ENCODE results near the gene S100A13. TPM values are rescaled to one million over a fixed set of nuclear protein-coding genes. Genes with fewer than 3 reads are reported as not detected.
A peak's percentile ranks its signal among the peaks of the same experiment; 100 is the strongest.

S100A13 gene
- total and polyA plus RNA-seq, 8 donors: 18.7 to 271 (median 43.1) TPM

DNA sequence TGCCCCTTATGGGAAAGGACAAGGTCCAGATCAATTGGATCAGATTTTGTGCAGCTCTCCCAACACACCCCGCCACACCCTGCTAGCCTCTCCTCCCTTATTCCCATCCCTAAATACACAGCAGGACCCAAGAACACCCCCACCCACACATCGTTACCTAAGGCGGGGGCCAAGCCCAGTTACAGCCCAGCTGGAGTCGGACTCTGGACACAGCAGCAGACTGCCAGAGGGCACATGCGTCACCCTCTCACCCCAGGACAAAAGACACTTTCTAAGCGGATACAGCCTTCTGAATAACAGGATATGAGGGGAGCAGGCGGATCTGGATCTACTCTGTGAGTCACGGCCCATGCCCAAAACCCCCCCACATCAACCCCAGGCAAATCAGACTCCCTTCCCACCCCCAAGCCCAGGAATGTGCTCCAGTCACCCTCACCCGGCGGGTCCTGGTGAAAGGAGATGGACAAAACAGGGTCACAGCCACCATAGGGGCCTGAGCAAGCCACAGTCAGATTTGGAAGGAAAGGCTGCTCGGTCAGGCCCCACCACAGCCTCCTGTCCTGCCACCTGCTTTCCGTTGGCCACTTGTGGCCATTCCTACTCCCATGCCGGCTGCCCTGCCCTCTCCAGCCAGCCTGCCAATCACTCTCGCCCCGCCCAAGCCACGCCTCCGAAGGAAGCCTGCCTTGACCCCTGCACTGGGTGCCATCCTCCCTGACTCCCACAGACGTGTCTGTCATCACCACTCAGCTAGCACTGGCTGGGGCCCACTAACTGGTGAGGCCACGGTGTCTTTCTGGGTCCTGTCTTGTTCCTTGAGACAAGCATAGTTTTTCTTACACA lies 18.3 kb downstream of the S100A13 start:
- no peaks in the 10 kb centered on the region for H3K27me3 ChIP-seq
- 30 to 43% (median 35%) methylated on average over 19 of the region's 19 CpGs for WGBS, 5 donors
- TF ChIP-seq POLR2A (IDR thresholded peaks at IDR 0.05) (no peak), EP300 (IDR thresholded peaks at IDR 0.05) (no peak), POLR2AphosphoS5 (IDR thresholded peaks at IDR 0.05) (peak; percentile 70 to 84 (median 77))
- TF ChIP-seq, protein P1, sequence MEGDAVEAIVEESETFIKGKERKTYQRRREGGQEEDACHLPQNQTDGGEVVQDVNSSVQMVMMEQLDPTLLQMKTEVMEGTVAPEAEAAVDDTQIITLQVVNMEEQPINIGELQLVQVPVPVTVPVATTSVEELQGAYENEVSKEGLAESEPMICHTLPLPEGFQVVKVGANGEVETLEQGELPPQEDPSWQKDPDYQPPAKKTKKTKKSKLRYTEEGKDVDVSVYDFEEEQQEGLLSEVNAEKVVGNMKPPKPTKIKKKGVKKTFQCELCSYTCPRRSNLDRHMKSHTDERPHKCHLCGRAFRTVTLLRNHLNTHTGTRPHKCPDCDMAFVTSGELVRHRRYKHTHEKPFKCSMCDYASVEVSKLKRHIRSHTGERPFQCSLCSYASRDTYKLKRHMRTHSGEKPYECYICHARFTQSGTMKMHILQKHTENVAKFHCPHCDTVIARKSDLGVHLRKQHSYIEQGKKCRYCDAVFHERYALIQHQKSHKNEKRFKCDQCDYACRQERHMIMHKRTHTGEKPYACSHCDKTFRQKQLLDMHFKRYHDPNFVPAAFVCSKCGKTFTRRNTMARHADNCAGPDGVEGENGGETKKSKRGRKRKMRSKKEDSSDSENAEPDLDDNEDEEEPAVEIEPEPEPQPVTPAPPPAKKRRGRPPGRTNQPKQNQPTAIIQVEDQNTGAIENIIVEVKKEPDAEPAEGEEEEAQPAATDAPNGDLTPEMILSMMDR (IDR thresholded peaks at IDR 0.05): no peak
- H3K27ac ChIP-seq: peak overlapping the region; percentile 68 to 90 (median 88)
- DNase-seq: peak; percentile 67 to 92
- intact Hi-C loops (cut with DNase I; ENCODE audit: low total_unique reads): loop anchor here (5.0 kb wide), 1 partner anchor 37 kb away; no protein-coding TSS in a partner anchor
- H3K4me1 ChIP-seq: peaks cover 43 to 58% (median 53%) of the 10 kb centered on the region in 4 donors
- H3K9me3 ChIP-seq: no peaks in the 10 kb centered on the region
- peak overlapping the region; percentile 27 to 67 (median 34) for H3K4me3 ChIP-seq
- peaks cover 17 to 31% (median 30%) of the 10 kb centered on the region in 4 donors for H3K36me3 ChIP-seq

DNA sequence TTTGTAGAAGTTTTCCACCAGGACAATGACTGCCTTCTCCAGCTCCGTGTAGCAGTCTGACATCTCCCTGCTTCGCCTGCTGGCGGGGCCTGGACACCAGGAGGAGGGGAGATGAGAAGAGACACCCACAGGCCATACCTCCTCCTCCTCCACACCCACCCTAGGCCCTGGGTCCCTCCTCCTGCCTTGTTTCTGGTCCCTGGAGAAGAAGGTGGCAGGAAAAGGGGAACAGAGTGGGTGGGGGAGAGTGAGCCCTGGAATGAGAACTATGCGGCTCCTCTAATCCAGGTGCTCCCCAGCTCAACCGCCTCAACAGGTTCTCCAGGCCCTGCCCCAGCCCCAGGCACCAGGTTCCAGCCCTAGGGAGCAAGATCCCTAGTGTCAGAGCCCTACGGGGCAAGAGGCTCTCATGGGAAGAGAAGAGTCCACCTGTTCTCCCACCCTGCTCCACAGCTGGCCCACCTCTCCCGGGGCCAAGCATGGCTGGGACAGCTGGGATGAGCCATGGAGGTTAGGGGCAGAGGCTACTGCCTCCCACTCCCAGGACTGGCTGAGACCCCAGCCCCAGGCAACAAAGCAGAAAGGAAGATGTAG lies 19.1 kb downstream of the S100A13 start:
- WGBS, 5 donors: 65 to 79% (median 68%) methylated on average over 7 of the region's 7 CpGs
- peaks cover 41 to 50% (median 45%) of the 10 kb centered on the region in 4 donors for H3K4me1 ChIP-seq
- peak in 1 of 2 donors; percentile 63 for DNase-seq

DNA sequence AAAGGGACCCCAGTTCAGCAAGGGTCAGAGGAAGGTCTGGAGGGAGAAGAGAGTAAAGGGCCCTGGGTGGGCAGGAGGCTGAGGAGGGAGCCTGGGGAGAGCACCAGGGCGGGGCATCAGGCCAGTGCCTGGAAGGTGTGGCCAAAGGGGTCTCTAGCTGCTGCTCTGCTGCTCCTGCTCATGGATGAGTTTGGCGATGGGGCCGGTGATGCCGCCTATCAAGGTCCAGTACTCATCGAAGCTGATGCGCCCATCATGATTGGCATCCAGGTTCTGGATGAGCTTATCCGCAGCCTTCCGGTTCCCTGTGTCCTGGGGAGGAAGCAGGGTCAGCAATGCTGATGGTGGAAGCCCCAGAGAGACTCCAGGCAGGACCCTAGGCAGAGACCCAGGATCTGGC lies 19.9 kb downstream of the S100A13 start:
- Histone ChIP-seq H3K4me3 (peak overlapping the region in 2 of 4 donors; percentile 34 to 67), H3K4me1 (peaks cover 38 to 47% (median 41%) of the 10 kb centered on the region in 4 donors), H3K27ac (peak overlapping the region in 4 of 5 donors; percentile 87 to 90 (median 88)), H3K9me3 (no peaks in the 10 kb centered on the region), H3K27me3 (no peaks in the 10 kb centered on the region), H3K36me3 (peaks cover 17 to 31% (median 30%) of the 10 kb centered on the region in 4 donors)
- 92 to 94% (median 94%) methylated on average over 8 of the region's 8 CpGs for WGBS, 5 donors
- intact Hi-C loops (cut with DNase I; ENCODE audit: low total_unique reads): loop anchor here (5.0 kb wide), 1 partner anchor 35 kb away; no protein-coding TSS in a partner anchor
- no peak for DNase-seq
- no peak for TF ChIP-seq EP300 (IDR thresholded peaks at IDR 0.05)
- TF ChIP-seq, protein P1 (IDR thresholded peaks at IDR 0.05): no peak
- TF ChIP-seq POLR2A (IDR thresholded peaks at IDR 0.05): no peak

More for the DNA sequence above, 19.1 kb downstream of the S100A13 start:
- Histone ChIP-seq H3K27ac (peak overlapping the region; percentile 68 to 90 (median 88)), H3K27me3 (no peaks in the 10 kb centered on the region), H3K36me3 (peaks cover 17 to 31% (median 30%) of the 10 kb centered on the region in 4 donors), H3K9me3 (no peaks in the 10 kb centered on the region), H3K4me3 (peak overlapping the region; percentile 27 to 67 (median 34))
- TF ChIP-seq POLR2A (IDR thresholded peaks at IDR 0.05) (no peak), EP300 (IDR thresholded peaks at IDR 0.05) (no peak), POLR2AphosphoS5 (IDR thresholded peaks at IDR 0.05) (no peak)
- TF ChIP-seq, protein P1 (IDR thresholded peaks at IDR 0.05): no peak
- intact Hi-C loops (cut with DNase I; ENCODE audit: low total_unique reads): loop anchor here (5.0 kb wide), 1 partner anchor 36 kb away; no protein-coding TSS in a partner anchor

DNA sequence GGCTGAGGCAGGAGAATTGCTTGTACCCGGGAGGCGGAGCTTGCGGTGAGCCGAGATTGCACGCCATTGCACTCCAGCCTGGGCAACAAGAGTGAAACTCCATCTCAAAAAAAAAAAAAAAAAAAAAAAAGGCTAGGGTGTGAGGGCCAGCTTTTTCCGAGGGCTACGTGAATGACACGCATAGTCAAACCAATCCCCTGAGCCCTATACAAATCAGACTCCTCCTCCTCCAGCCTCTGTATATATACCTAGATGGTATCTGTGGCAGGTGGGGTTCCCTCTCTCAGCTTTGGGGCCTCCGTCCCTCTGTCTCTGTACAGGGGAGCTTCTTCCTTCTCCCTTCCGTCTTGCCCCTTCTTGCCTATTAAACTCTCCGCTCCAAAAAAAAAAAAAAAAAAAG lies 21.1 kb downstream of the S100A13 start:
- Histone ChIP-seq H3K27ac (no peak overlapping the region), H3K4me1 (peaks cover 32 to 41% (median 35%) of the 10 kb centered on the region in 4 donors), H3K27me3 (no peaks in the 10 kb centered on the region), H3K36me3 (peaks cover 17 to 31% (median 30%) of the 10 kb centered on the region in 4 donors), H3K9me3 (no peaks in the 10 kb centered on the region), H3K4me3 (no peak overlapping the region)
- intact Hi-C loops (cut with DNase I; ENCODE audit: low total_unique reads): loop anchor here (5.0 kb wide), 1 partner anchor 34 kb away; no protein-coding TSS in a partner anchor
- DNase-seq: no peak
- 90 to 97% (median 94%) methylated on average over 10 to 11 of the region's 11 CpGs for WGBS, 5 donors
- TF ChIP-seq EP300 (IDR thresholded peaks at IDR 0.05) (no peak), POLR2AphosphoS5 (IDR thresholded peaks at IDR 0.05) (no peak), POLR2A (IDR thresholded peaks at IDR 0.05) (no peak)
- TF ChIP-seq, protein P1 (IDR thresholded peaks at IDR 0.05): no peak
